ENCODE data around the gene HMGXB3. TPM values are rescaled to one million over a fixed set of nuclear protein-coding genes. Genes with fewer than 3 reads are reported as not detected.

HMGXB3 gene
- total RNA-seq, 1 donor from 2014 or later: 44.4 TPM

- no peak for DNase-seq (ENCODE audit: low read depth, low spot score)
- Mint-ChIP-seq H3K4me1 (no peaks in the 10 kb centered on the region), H3K36me3 (ENCODE audit: low read depth) (no peaks in the 10 kb centered on the region), H3K27ac (ENCODE audit: unreplicated experiment) (no peak overlapping the region), H3K27me3 (ENCODE audit: low read depth) (no peaks in the 10 kb centered on the region), H3K4me3 (no peak overlapping the region), H3K9me3 (no peaks in the 10 kb centered on the region)
- TF ChIP-seq CTCF (conservative IDR thresholded peaks at IDR 0.05): no peak
Observed at GRCh38 chr5:150066901-150067396, 66.4 kb downstream of the HMGXB3 start.

- Mint-ChIP-seq H3K27me3 (ENCODE audit: low read depth) (no peaks in the 10 kb centered on the region), H3K27ac (ENCODE audit: unreplicated experiment) (no peak overlapping the region), H3K36me3 (ENCODE audit: low read depth) (no peaks in the 10 kb centered on the region), H3K4me1 (no peaks in the 10 kb centered on the region), H3K9me3 (no peaks in the 10 kb centered on the region), H3K4me3 (no peak overlapping the region)
- no peak for TF ChIP-seq CTCF (conservative IDR thresholded peaks at IDR 0.05)
- no peak for DNase-seq (ENCODE audit: low read depth, low spot score)
Observed at GRCh38 chr5:150067405-150067960, 66.9 kb downstream of the HMGXB3 start.

- H3K9me3 Mint-ChIP-seq: no peaks in the 10 kb centered on the region
- H3K4me3 Mint-ChIP-seq: no peak overlapping the region
- DNase-seq (ENCODE audit: low read depth, low spot score): no peak
- no peaks in the 10 kb centered on the region for H3K36me3 Mint-ChIP-seq (ENCODE audit: low read depth)
- no peak overlapping the region for H3K27ac Mint-ChIP-seq (ENCODE audit: unreplicated experiment)
- TF ChIP-seq CTCF (conservative IDR thresholded peaks at IDR 0.05): no peak
- no peaks in the 10 kb centered on the region for H3K4me1 Mint-ChIP-seq
- no peaks in the 10 kb centered on the region for H3K27me3 Mint-ChIP-seq (ENCODE audit: low read depth)
Observed at GRCh38 chr5:150068071-150068470, 67.5 kb downstream of the HMGXB3 start.

- Mint-ChIP-seq H3K9me3 (no peaks in the 10 kb centered on the region), H3K4me3 (no peak overlapping the region), H3K27me3 (ENCODE audit: low read depth) (no peaks in the 10 kb centered on the region), H3K27ac (ENCODE audit: unreplicated experiment) (no peak overlapping the region), H3K36me3 (ENCODE audit: low read depth) (no peaks in the 10 kb centered on the region), H3K4me1 (no peaks in the 10 kb centered on the region)
- DNase-seq (ENCODE audit: low read depth, low spot score): no peak
- no peak for TF ChIP-seq CTCF (conservative IDR thresholded peaks at IDR 0.05)
Observed at GRCh38 chr5:150068472-150068871, 67.9 kb downstream of the HMGXB3 start.

- Mint-ChIP-seq H3K27ac (ENCODE audit: unreplicated experiment) (no peak overlapping the region), H3K4me3 (no peak overlapping the region), H3K4me1 (no peaks in the 10 kb centered on the region), H3K9me3 (no peaks in the 10 kb centered on the region), H3K36me3 (ENCODE audit: low read depth) (no peaks in the 10 kb centered on the region), H3K27me3 (ENCODE audit: low read depth) (no peaks in the 10 kb centered on the region)
- TF ChIP-seq CTCF (conservative IDR thresholded peaks at IDR 0.05): no peak
- no peak for DNase-seq (ENCODE audit: low read depth, low spot score)
Observed at GRCh38 chr5:150068961-150069645, 68.6 kb downstream of the HMGXB3 start.

All from neural crest cell (in vitro differentiated cells).